Measurements from ENCODE around the gene ZNF638.

Gene ZNF638

GRCh38 chr2:71472019-71472418, 140.4 kb downstream of the ZNF638 start:
- DNase-seq (ENCODE audit: low read depth, low spot score), result no peak

- no peak for DNase-seq (ENCODE audit: low read depth, low spot score)
Measured at GRCh38 chr2:71473346-71474031, 141.9 kb downstream of the ZNF638 start.

GRCh38 chr2:71474116-71474743, 142.6 kb downstream of the ZNF638 start:
- no peak for DNase-seq (ENCODE audit: low read depth, low spot score)

- no peak for DNase-seq (ENCODE audit: low read depth, low spot score)
Measured at GRCh38 chr2:71474744-71475397, 143.3 kb downstream of the ZNF638 start.

GRCh38 chr2:71476495-71476894, 144.9 kb downstream of the ZNF638 start:
- no peak for DNase-seq (ENCODE audit: low read depth, low spot score)

GRCh38 chr2:71477231-71477691, 145.7 kb downstream of the ZNF638 start:
- no peak for DNase-seq (ENCODE audit: low read depth, low spot score)

- no peak for DNase-seq (ENCODE audit: low read depth, low spot score)
Measured at GRCh38 chr2:71478806-71479205, 147.2 kb downstream of the ZNF638 start.

GRCh38 chr2:71479261-71479660, 147.7 kb downstream of the ZNF638 start:
- no peak for DNase-seq (ENCODE audit: low read depth, low spot score)

- no peak for DNase-seq (ENCODE audit: low read depth, low spot score)
Measured at GRCh38 chr2:71481111-71481510, 149.5 kb downstream of the ZNF638 start.

GRCh38 chr2:71482055-71482454, 150.5 kb downstream of the ZNF638 start:
- no peak for DNase-seq (ENCODE audit: low read depth, low spot score)

- no peak for DNase-seq (ENCODE audit: low read depth, low spot score)
Measured at GRCh38 chr2:71483246-71483645, 151.7 kb downstream of the ZNF638 start.

- no peak for DNase-seq (ENCODE audit: low read depth, low spot score)
Measured at GRCh38 chr2:71484354-71484753, 152.8 kb downstream of the ZNF638 start.
